Measurements from ENCODE around the gene XPO4. TPM values are rescaled to one million over a fixed set of nuclear protein-coding genes. Genes with fewer than 3 reads are reported as not detected.

XPO4 gene
- total and polyA plus RNA-seq, 4 donors, result 2.5 to 12.5 (median 7.5) TPM

- Histone ChIP-seq H3K36me3 (ENCODE audit: control insufficient read depth in 4 of 4, insufficient read depth in 3 of 4, low read depth in 1 of 4, low read length in 3 of 4) (peaks cover 0 to 14% (median 10%) of the 10 kb centered on the region in 4 donors), H3K4me3 (ENCODE audit: low read depth in 1 of 3, low read length in 3 of 3) (no peak overlapping the region), H3K9ac (ENCODE audit: low read depth in 1 of 2, low read length in 2 of 2) (no peak overlapping the region), H3K9me3 (ENCODE audit: control insufficient read depth in 4 of 4, low read length in 3 of 4) (no peaks in the 10 kb centered on the region), H3K27me3 (ENCODE audit: control insufficient read depth in 4 of 4, insufficient read depth in 4 of 4, low read length in 3 of 4) (no peaks in the 10 kb centered on the region), H3K4me1 (ENCODE audit: control insufficient read depth in 4 of 4, insufficient read depth in 4 of 4, low read length in 3 of 4) (peaks cover 0 to under 1% (median 0%) of the 10 kb centered on the region in 4 donors), H3K27ac (ENCODE audit: low read depth in 1 of 2, low read length in 2 of 2) (no peak overlapping the region)
- 74% methylated on average over 3 of the region's 3 CpGs for WGBS
- DNase-seq (ENCODE audit: low spot score), result no peak
- no peak for TF ChIP-seq FOXA1 (IDR thresholded peaks at IDR 0.05)
- TF ChIP-seq RAD21 (IDR thresholded peaks at IDR 0.05), result no peak
- TF ChIP-seq SP1 (IDR thresholded peaks at IDR 0.05), result no peak
- TF ChIP-seq EGR1 (IDR thresholded peaks at IDR 0.05; ENCODE audit: low read depth in 2 of 2), result no peak
- no peak for TF ChIP-seq RXRA (IDR thresholded peaks at IDR 0.05)
- no peak for TF ChIP-seq REST (IDR thresholded peaks at IDR 0.05)
Observed at GRCh38 chr13:20782116-20782708, 120.3 kb downstream of the XPO4 start.

GRCh38 chr13:20780317-20780716 lies 122.2 kb downstream of the XPO4 start:
- Histone ChIP-seq H3K27ac (ENCODE audit: low read depth in 1 of 2, low read length in 2 of 2) (no peak overlapping the region), H3K4me3 (ENCODE audit: low read depth in 1 of 3, low read length in 3 of 3) (no peak overlapping the region), H3K27me3 (ENCODE audit: control insufficient read depth in 4 of 4, insufficient read depth in 4 of 4, low read length in 3 of 4) (no peaks in the 10 kb centered on the region), H3K36me3 (ENCODE audit: control insufficient read depth in 4 of 4, insufficient read depth in 3 of 4, low read depth in 1 of 4, low read length in 3 of 4) (peaks cover 0 to 14% (median 9%) of the 10 kb centered on the region in 4 donors), H3K9ac (ENCODE audit: low read depth in 1 of 2, low read length in 2 of 2) (no peak overlapping the region), H3K9me3 (ENCODE audit: control insufficient read depth in 4 of 4, low read length in 3 of 4) (no peaks in the 10 kb centered on the region), H3K4me1 (ENCODE audit: control insufficient read depth in 4 of 4, insufficient read depth in 4 of 4, low read length in 3 of 4) (no peaks in the 10 kb centered on the region)
- WGBS, result 84% methylated on average over 1 of the region's 1 CpG
- TF ChIP-seq YY1 (IDR thresholded peaks at IDR 0.05) (no peak), NR2F2 (IDR thresholded peaks at IDR 0.05) (no peak), GABPA (IDR thresholded peaks at IDR 0.05 in 1 of 2, conservative IDR thresholded peaks at IDR 0.05 in 1 of 2) (no peak), HNF4G (IDR thresholded peaks at IDR 0.05) (no peak), REST (IDR thresholded peaks at IDR 0.05) (no peak), EGR1 (IDR thresholded peaks at IDR 0.05; ENCODE audit: low read depth in 2 of 2) (no peak), SP1 (IDR thresholded peaks at IDR 0.05) (no peak), FOXA1 (IDR thresholded peaks at IDR 0.05) (no peak), JUND (IDR thresholded peaks at IDR 0.05) (no peak), RAD21 (IDR thresholded peaks at IDR 0.05) (no peak), HNF4A (conservative IDR thresholded peaks at IDR 0.05) (no peak)
- TF ChIP-seq, protein P1, sequence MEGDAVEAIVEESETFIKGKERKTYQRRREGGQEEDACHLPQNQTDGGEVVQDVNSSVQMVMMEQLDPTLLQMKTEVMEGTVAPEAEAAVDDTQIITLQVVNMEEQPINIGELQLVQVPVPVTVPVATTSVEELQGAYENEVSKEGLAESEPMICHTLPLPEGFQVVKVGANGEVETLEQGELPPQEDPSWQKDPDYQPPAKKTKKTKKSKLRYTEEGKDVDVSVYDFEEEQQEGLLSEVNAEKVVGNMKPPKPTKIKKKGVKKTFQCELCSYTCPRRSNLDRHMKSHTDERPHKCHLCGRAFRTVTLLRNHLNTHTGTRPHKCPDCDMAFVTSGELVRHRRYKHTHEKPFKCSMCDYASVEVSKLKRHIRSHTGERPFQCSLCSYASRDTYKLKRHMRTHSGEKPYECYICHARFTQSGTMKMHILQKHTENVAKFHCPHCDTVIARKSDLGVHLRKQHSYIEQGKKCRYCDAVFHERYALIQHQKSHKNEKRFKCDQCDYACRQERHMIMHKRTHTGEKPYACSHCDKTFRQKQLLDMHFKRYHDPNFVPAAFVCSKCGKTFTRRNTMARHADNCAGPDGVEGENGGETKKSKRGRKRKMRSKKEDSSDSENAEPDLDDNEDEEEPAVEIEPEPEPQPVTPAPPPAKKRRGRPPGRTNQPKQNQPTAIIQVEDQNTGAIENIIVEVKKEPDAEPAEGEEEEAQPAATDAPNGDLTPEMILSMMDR (IDR thresholded peaks at IDR 0.05; ENCODE audit: low read depth, low read length, missing input control), result no peak
- TF ChIP-seq, protein P2, sequence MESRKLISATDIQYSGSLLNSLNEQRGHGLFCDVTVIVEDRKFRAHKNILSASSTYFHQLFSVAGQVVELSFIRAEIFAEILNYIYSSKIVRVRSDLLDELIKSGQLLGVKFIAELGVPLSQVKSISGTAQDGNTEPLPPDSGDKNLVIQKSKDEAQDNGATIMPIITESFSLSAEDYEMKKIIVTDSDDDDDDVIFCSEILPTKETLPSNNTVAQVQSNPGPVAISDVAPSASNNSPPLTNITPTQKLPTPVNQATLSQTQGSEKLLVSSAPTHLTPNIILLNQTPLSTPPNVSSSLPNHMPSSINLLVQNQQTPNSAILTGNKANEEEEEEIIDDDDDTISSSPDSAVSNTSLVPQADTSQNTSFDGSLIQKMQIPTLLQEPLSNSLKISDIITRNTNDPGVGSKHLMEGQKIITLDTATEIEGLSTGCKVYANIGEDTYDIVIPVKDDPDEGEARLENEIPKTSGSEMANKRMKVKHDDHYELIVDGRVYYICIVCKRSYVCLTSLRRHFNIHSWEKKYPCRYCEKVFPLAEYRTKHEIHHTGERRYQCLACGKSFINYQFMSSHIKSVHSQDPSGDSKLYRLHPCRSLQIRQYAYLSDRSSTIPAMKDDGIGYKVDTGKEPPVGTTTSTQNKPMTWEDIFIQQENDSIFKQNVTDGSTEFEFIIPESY (IDR thresholded peaks at IDR 0.05), result no peak
- DNase-seq (ENCODE audit: low spot score), result no peak
